MM.1S (cell line): ENCODE measurements around the gene SAP30BP.

ENCODE experiments used
- DNase-seq: peaks from one replicate; pipeline ENCODE4 v3.0.0-alpha.2; 2015
- H2AFZ ChIP-seq: fragments of 300-600 bp; sonication (generic); 2 replicates; pipeline ENCODE4 v1.6.0; 2016; ENCODE audit warnings: antibody characterized with exemption, low read length
- H3F3A ChIP-seq: fragments of 300-600 bp; sonication (generic); 2 replicates; pipeline ENCODE4 v1.6.1; 2016; ENCODE audit warnings: mild to moderate bottlenecking, antibody characterized with exemption, low read length, moderate library complexity, mixed read lengths; ENCODE audit not compliant: insufficient read depth
- H3K27ac ChIP-seq: fragments of 300-600 bp; sonication (generic); 2 replicates; pipeline ENCODE4 v1.5.1; 2016; ENCODE audit warnings: mild to moderate bottlenecking, low read length
- H3K27me3 ChIP-seq: fragments of 300-600 bp; sonication (generic); replicated peaks from 2 replicates; pipeline ENCODE4 v1.6.0; 2016; ENCODE audit warnings: low read length; ENCODE audit not compliant: insufficient read depth
- H3K36me3 ChIP-seq: fragments of 300-600 bp; sonication (generic); replicated peaks from 2 replicates; pipeline ENCODE4 v1.6.1; 2016; ENCODE audit warnings: mild to moderate bottlenecking, low read length, mixed read lengths; ENCODE audit not compliant: insufficient read depth
- H3K4me1 ChIP-seq: fragments of 300-600 bp; sonication (generic); 2 replicates; pipeline ENCODE4 v1.6.1; 2016; ENCODE audit warnings: low read length, mixed read lengths
- H3K4me2 ChIP-seq: fragments of 300-600 bp; sonication (generic); 2 replicates; pipeline ENCODE4 v1.6.0; 2016; ENCODE audit warnings: low read depth, low read length
- H3K4me3 ChIP-seq: fragments of 300-600 bp; sonication (generic); 2 replicates; pipeline ENCODE4 v1.5.1; 2016; ENCODE audit warnings: low read length, mixed read lengths
- H3K79me2 ChIP-seq: fragments of 300-600 bp; sonication (generic); 2 replicates; pipeline ENCODE4 v1.6.1; 2016; ENCODE audit warnings: mixed run types, low read length, mixed read lengths
- H3K9ac ChIP-seq: fragments of 300-600 bp; sonication (generic); 2 replicates; pipeline ENCODE4 v1.6.1; 2016; ENCODE audit warnings: low read length, mixed read lengths
- H3K9me2 ChIP-seq: fragments of 300-600 bp; sonication (generic); replicated peaks from 2 replicates; pipeline ENCODE4 v1.6.1; 2016; ENCODE audit warnings: mild to moderate bottlenecking, low read length, mixed read lengths; ENCODE audit not compliant: insufficient read depth
- H3K9me3 ChIP-seq: fragments of 300-600 bp; sonication (generic); replicated peaks from 2 replicates; pipeline ENCODE4 v1.6.1; 2016; ENCODE audit warnings: mild to moderate bottlenecking, low read length, mixed read lengths; ENCODE audit not compliant: insufficient read depth
- H4K20me1 ChIP-seq: fragments of 300-600 bp; sonication (generic); 2 replicates; pipeline ENCODE4 v1.6.1; 2016; ENCODE audit warnings: mild to moderate bottlenecking, low read length, moderate library complexity, mixed read lengths; ENCODE audit not compliant: insufficient read depth
- CTCF ChIP-seq: fragments of 300-600 bp; sonication (generic); IDR thresholded peaks from 2 replicates; pipeline ENCODE4 v1.5.1; 2016; ENCODE audit warnings: antibody characterized with exemption, low read length, mixed read lengths
- EZH2 ChIP-seq: fragments of 300-600 bp; sonication (generic); optimal IDR thresholded peaks from 2 replicates; pipeline ENCODE3; 2017; ENCODE audit warnings: low read depth, mild to moderate bottlenecking, antibody characterized with exemption, low read length, mixed read lengths
- EZH2phosphoT487 ChIP-seq: fragments of 300-600 bp; sonication (generic); IDR thresholded peaks from 2 replicates; pipeline ENCODE4 v1.6.1; 2018; ENCODE audit warnings: antibody characterized with exemption, low read length

Gene SAP30BP

GRCh38 chr17:75734674-75735294 is 67.6 kb downstream of the SAP30BP start:
- Histone ChIP-seq H3K4me2 (peak overlapping the region; percentile 96), H3K79me2 (no peaks in the 10 kb centered on the region), H3K9me2 (no peaks in the 10 kb centered on the region), H3K9me3 (no peaks in the 10 kb centered on the region), H2AFZ (peak overlapping the region; percentile 96), H4K20me1 (no peaks in the 10 kb centered on the region), H3K4me1 (peaks cover 7% of the 10 kb centered on the region), H3K27ac (peak overlapping the region; percentile 35; the same call in 1 of the 2 replicates), H3K36me3 (no peaks in the 10 kb centered on the region), H3K4me3 (peak overlapping the region; percentile 47), H3K27me3 (no peaks in the 10 kb centered on the region), H3K9ac (peak overlapping the region; percentile 43; the same call in 1 of the 2 replicates), H3F3A (no peaks in the 10 kb centered on the region)
- DNase-seq: peak; percentile 53
- TF ChIP-seq EZH2 (no peak), CTCF (no peak), EZH2phosphoT487 (no peak)

- H3K9me3 ChIP-seq: no peaks in the 10 kb centered on the region
- no peak overlapping the region for H2AFZ ChIP-seq
- H3K27ac ChIP-seq: no peak overlapping the region
- no peaks in the 10 kb centered on the region for H4K20me1 ChIP-seq
- no peaks in the 10 kb centered on the region for H3K36me3 ChIP-seq
- no peak overlapping the region for H3K4me3 ChIP-seq
- DNase-seq: no peak
- no peak for TF ChIP-seq CTCF
- no peak for TF ChIP-seq EZH2phosphoT487
- no peak for TF ChIP-seq EZH2
- H3K27me3 ChIP-seq: no peaks in the 10 kb centered on the region
- no peak overlapping the region for H3K4me2 ChIP-seq
- no peaks in the 10 kb centered on the region for H3K79me2 ChIP-seq
- no peaks in the 10 kb centered on the region for H3K9me2 ChIP-seq
- peaks cover 7% of the 10 kb centered on the region for H3K4me1 ChIP-seq
- H3K9ac ChIP-seq: no peak overlapping the region
- no peaks in the 10 kb centered on the region for H3F3A ChIP-seq
These were observed 69.2 kb downstream of the SAP30BP start for GRCh38 chr17:75736173-75736835.

- H3K9me2 ChIP-seq: no peaks in the 10 kb centered on the region
- H3K79me2 ChIP-seq: no peaks in the 10 kb centered on the region
- no peaks in the 10 kb centered on the region for H4K20me1 ChIP-seq
- no peak overlapping the region for H3K9ac ChIP-seq
- no peak overlapping the region for H2AFZ ChIP-seq
- no peaks in the 10 kb centered on the region for H3K36me3 ChIP-seq
- no peak overlapping the region for H3K4me2 ChIP-seq
- H3K27me3 ChIP-seq: no peaks in the 10 kb centered on the region
- no peaks in the 10 kb centered on the region for H3K9me3 ChIP-seq
- no peaks in the 10 kb centered on the region for H3F3A ChIP-seq
- H3K4me1 ChIP-seq: peaks cover 7% of the 10 kb centered on the region
- no peak overlapping the region for H3K27ac ChIP-seq
- DNase-seq: no peak
- TF ChIP-seq EZH2 (no peak), EZH2phosphoT487 (no peak), CTCF (no peak)
- no peak overlapping the region for H3K4me3 ChIP-seq
These were observed 70.2 kb downstream of the SAP30BP start for GRCh38 chr17:75737133-75737962.
